ENCODE measurements around the gene LCN12.

LCN12 gene

DNA sequence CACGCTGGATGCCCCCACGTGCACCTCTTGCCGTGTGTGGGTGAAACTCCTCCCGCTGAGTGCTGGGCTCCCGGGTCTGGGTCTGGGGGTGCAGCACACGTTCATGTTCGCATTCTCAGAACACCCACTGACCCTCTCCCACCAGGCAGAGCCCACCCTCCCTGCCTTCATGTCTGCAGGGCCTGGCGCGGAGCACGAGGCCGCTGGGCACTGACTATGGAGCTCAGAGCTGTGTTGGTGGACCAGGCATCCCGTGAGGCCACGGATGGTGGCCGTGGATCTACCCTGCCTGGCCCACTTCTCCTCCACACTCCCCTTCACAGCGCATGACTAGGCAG is 8.8 kb downstream of the LCN12 start:
- TF ChIP-seq, protein P1, sequence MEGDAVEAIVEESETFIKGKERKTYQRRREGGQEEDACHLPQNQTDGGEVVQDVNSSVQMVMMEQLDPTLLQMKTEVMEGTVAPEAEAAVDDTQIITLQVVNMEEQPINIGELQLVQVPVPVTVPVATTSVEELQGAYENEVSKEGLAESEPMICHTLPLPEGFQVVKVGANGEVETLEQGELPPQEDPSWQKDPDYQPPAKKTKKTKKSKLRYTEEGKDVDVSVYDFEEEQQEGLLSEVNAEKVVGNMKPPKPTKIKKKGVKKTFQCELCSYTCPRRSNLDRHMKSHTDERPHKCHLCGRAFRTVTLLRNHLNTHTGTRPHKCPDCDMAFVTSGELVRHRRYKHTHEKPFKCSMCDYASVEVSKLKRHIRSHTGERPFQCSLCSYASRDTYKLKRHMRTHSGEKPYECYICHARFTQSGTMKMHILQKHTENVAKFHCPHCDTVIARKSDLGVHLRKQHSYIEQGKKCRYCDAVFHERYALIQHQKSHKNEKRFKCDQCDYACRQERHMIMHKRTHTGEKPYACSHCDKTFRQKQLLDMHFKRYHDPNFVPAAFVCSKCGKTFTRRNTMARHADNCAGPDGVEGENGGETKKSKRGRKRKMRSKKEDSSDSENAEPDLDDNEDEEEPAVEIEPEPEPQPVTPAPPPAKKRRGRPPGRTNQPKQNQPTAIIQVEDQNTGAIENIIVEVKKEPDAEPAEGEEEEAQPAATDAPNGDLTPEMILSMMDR (IDR thresholded peaks at IDR 0.05; ENCODE audit: borderline replicate concordance, insufficient read depth, low read depth, low read length): no peak
- no peak overlapping the region for H3K4me3 ChIP-seq (ENCODE audit: low read depth, low read length)

DNA sequence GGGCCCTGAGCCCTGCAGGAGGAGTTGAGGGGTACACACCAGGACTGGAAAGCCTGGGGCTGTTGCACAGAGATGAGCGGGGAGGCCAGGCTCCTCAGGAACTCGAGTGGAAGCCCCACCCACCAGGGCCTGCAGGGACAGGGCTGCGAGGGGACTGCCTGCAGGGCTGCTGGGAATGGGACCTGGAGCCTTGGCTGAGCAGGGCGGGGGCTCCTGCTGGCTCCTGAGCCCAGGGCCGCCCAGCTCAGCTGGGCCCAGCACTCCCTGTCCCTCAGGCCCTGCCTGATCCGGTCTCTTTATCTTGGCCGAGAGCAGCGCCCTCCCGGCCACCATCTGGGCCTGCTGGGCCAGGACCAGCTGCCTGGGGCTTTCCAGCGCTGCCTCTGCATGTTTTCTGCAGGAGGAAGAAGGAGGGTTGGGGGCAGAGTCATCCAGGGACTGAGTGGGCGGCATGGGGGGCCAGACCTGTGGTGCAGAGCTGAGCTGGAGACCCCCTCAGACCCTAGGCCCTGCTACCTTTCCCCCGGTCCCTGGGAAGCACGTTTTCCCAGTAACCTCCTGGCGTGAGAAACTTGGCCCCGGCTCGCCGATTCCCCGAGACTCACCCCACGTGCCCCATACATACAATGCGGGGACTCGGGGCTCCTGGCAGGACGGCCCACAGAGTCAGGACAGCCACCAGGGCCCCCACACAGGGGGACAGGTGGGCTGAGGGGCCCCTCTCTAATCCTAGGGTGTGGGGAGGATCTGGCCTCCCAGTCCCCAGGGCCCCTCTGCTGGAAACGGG is 9.4 kb downstream of the LCN12 start:
- TF ChIP-seq, protein P1 (IDR thresholded peaks at IDR 0.05; ENCODE audit: borderline replicate concordance, insufficient read depth, low read depth, low read length): no peak
- H3K4me3 ChIP-seq (ENCODE audit: low read depth, low read length): no peak overlapping the region

DNA sequence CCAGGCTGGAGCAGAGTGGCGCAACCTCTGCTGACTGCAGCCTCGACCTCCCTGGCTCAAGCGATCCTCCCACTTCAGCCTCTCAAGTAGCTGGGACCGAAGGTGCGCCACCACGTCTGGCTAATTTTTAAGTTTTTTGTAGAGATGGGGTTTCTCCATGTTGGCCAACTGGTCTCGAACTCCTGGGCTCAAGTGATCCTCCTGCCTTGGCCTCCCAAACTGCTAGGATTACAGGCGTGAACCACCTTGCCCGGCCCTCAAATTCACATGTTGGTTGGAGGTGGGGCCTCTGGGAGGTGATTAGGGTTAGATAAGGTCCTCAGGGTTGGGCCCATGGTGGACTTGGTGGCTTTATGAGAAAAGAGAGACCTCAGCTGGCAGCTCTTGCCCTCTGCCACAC is 10.1 kb downstream of the LCN12 start:
- TF ChIP-seq, protein P1 (IDR thresholded peaks at IDR 0.05; ENCODE audit: borderline replicate concordance, insufficient read depth, low read depth, low read length): no peak
- H3K4me3 ChIP-seq (ENCODE audit: low read depth, low read length): no peak overlapping the region

DNA sequence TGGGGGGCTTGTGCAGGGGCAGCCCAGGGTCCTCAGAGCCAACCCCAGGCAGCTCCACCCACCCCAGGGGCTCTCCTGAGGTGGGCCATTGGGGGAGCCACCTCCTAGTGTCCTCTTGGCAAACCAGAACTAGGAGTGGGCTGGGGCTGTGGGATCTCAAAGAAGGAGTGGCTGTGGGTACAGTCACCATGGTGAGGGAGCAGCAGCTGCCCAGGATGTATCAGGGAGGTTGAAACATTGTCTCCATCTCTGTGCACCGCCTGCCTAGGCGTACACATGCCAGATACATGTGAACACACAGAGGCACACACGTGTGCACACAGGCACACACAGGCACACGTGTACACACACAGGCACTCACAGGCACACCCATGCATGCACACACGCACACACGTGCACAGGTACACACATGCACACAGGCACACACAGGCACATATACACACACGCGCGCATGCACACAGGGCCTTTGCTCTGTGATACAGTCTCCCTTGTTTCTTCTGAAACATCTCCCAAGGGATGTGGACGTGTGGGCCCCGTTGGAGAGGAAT is 10.7 kb downstream of the LCN12 start:
- no peak overlapping the region for H3K4me3 ChIP-seq (ENCODE audit: low read depth, low read length)
- TF ChIP-seq, protein P1 (IDR thresholded peaks at IDR 0.05; ENCODE audit: borderline replicate concordance, insufficient read depth, low read depth, low read length): no peak

GRCh38 chr9:136963341-136963740 is 11.3 kb downstream of the LCN12 start:
- TF ChIP-seq, protein P1 (IDR thresholded peaks at IDR 0.05; ENCODE audit: borderline replicate concordance, insufficient read depth, low read depth, low read length): no peak

GRCh38 chr9:136963751-136964150 is 11.7 kb downstream of the LCN12 start:
- TF ChIP-seq, protein P1 (IDR thresholded peaks at IDR 0.05; ENCODE audit: borderline replicate concordance, insufficient read depth, low read depth, low read length): no peak

More at GRCh38 chr9:136963341-136963740, 11.3 kb downstream of the LCN12 start:
- no peak overlapping the region for H3K4me3 ChIP-seq (ENCODE audit: low read depth, low read length)

GRCh38 chr9:136964171-136964689 is 12.2 kb downstream of the LCN12 start:
- no peak overlapping the region for H3K4me3 ChIP-seq (ENCODE audit: low read depth, low read length)
- TF ChIP-seq, protein P1 (IDR thresholded peaks at IDR 0.05; ENCODE audit: borderline replicate concordance, insufficient read depth, low read depth, low read length): no peak

More at GRCh38 chr9:136963751-136964150, 11.7 kb downstream of the LCN12 start:
- H3K4me3 ChIP-seq (ENCODE audit: low read depth, low read length): no peak overlapping the region

All from GM12875 (cell line).